Parathyroid adenoma (tissue), 2 donors: ENCODE data around the gene PITX2.
"Not testable (repeated sequence)": the region's sequence is repeated elsewhere in the genome, so short reads cannot be mapped to it uniquely, and the experiment has no call there.

Experiments used
- H2AFZ ChIP-seq: fragments of 300-600 bp; sonication (generic); one replicate; pipeline ENCODE4 v1.7.0; 2017; ENCODE audit warnings: antibody characterized with exemption, mild to moderate bottlenecking
- H3K27ac ChIP-seq: fragments of 300-600 bp; sonication (generic); one replicate; pipeline ENCODE4 v1.7.0; 2017
- H3K27me3 ChIP-seq: fragments of 300-600 bp; sonication (generic); one replicate; pipeline ENCODE4 v1.7.0; 2017; ENCODE audit warnings: low read length; ENCODE audit not compliant: control insufficient read depth, insufficient read depth
- H3K36me3 ChIP-seq: fragments of 300-600 bp; sonication (generic); one replicate; pipeline ENCODE4 v1.7.0; 2017; ENCODE audit warnings: low read length; ENCODE audit not compliant: control insufficient read depth, insufficient read depth
- H3K4me1 ChIP-seq: fragments of 300-600 bp; sonication (generic); one replicate; pipeline ENCODE4 v1.7.0; 2017; ENCODE audit warnings: control low read depth
- H3K4me2 ChIP-seq: fragments of 300-600 bp; sonication (generic); one replicate; pipeline ENCODE4 v1.7.0; 2017; ENCODE audit warnings: low read length
- H3K4me3 ChIP-seq: fragments of 300-600 bp; sonication (generic); one replicate; pipeline ENCODE4 v1.7.0; 2017; ENCODE audit warnings: low read depth, low read length
- H3K79me2 ChIP-seq: fragments of 300-600 bp; sonication (generic); one replicate; pipeline ENCODE4 v1.7.0; 2017; ENCODE audit warnings: control low read depth
- H3K9ac ChIP-seq: fragments of 300-600 bp; sonication (generic); one replicate; pipeline ENCODE4 v1.7.0; 2017; ENCODE audit warnings: mild to moderate bottlenecking
- H3K9me3 ChIP-seq: fragments of 300-600 bp; sonication (generic); one replicate; pipeline ENCODE4 v1.7.0; 2017; ENCODE audit warnings: low read length; ENCODE audit not compliant: control insufficient read depth
- TF ChIP-seq, protein P1 (sequence below): fragments of 300-600 bp; sonication (generic); IDR thresholded peaks from one replicate; pipeline ENCODE4 v1.7.0; 2017; ENCODE audit warnings: antibody characterized with exemption, mild to moderate bottlenecking
- donor health status: primary hyperparathyroidism.

The PITX2 gene

DNA sequence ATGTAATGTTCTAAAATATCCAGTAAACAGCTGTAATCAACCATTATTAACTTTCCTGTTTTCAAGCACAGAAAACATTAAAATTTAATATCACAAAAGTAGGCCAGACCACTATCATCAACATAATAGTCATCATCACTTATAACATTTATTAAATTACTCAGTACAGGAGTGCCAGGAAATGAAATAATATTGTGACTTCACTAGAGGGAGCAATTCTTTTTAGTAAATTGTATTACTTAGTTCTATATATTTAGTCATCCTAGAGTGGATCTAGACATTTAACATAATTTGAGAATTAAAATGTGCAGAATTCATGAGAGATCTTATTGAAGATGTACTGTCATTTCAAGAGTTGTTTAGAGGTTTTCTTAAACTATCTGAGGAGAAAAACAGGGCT, 33.6 kb downstream of the PITX2 start:
- H3K27me3 ChIP-seq = no peaks in the 10 kb centered on the region
- no peak overlapping the region for H3K4me2 ChIP-seq
- H2AFZ ChIP-seq = no peak overlapping the region
- H3K9ac ChIP-seq = no peak overlapping the region
- no peaks in the 10 kb centered on the region for H3K79me2 ChIP-seq
- no peak overlapping the region for H3K4me3 ChIP-seq
- H3K4me1 ChIP-seq = no peaks in the 10 kb centered on the region
- TF ChIP-seq, protein P1, sequence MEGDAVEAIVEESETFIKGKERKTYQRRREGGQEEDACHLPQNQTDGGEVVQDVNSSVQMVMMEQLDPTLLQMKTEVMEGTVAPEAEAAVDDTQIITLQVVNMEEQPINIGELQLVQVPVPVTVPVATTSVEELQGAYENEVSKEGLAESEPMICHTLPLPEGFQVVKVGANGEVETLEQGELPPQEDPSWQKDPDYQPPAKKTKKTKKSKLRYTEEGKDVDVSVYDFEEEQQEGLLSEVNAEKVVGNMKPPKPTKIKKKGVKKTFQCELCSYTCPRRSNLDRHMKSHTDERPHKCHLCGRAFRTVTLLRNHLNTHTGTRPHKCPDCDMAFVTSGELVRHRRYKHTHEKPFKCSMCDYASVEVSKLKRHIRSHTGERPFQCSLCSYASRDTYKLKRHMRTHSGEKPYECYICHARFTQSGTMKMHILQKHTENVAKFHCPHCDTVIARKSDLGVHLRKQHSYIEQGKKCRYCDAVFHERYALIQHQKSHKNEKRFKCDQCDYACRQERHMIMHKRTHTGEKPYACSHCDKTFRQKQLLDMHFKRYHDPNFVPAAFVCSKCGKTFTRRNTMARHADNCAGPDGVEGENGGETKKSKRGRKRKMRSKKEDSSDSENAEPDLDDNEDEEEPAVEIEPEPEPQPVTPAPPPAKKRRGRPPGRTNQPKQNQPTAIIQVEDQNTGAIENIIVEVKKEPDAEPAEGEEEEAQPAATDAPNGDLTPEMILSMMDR = no peak
- no peaks in the 10 kb centered on the region for H3K36me3 ChIP-seq
- no peak overlapping the region for H3K27ac ChIP-seq
- no peaks in the 10 kb centered on the region for H3K9me3 ChIP-seq

DNA sequence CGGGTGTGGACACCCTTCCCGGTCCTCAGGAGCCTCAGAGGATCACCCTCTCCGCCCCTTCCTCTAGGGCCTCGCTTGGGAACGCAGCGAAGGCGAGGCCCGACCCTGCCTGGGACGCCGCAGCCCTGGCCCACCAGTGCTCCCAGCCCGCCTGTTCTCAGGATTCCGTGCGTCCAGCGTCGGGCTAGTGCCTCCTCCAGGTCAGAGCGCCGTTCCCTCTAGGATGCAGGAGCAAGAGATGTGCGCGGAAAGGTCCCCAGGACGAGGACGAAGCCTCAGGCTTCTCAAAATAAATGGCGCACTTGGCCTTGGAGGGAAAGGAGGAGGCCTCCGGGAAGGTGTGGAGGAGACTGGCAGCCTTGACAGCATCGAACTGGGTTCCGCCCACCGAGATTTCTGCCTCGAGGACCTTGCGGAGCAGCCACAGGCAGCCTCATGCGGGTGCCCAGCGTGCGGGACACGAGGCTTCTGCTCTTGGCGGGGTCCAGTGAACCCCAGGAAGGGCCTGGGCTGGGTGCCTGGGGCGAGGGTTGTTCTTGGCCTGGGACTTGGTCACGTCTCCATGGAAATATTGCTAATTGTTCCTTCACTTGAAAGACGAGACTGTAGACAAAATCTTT, 35.1 kb downstream of the PITX2 start:
- H3K27me3 ChIP-seq = no peaks in the 10 kb centered on the region
- no peak overlapping the region for H3K27ac ChIP-seq
- no peaks in the 10 kb centered on the region for H3K79me2 ChIP-seq

DNA sequence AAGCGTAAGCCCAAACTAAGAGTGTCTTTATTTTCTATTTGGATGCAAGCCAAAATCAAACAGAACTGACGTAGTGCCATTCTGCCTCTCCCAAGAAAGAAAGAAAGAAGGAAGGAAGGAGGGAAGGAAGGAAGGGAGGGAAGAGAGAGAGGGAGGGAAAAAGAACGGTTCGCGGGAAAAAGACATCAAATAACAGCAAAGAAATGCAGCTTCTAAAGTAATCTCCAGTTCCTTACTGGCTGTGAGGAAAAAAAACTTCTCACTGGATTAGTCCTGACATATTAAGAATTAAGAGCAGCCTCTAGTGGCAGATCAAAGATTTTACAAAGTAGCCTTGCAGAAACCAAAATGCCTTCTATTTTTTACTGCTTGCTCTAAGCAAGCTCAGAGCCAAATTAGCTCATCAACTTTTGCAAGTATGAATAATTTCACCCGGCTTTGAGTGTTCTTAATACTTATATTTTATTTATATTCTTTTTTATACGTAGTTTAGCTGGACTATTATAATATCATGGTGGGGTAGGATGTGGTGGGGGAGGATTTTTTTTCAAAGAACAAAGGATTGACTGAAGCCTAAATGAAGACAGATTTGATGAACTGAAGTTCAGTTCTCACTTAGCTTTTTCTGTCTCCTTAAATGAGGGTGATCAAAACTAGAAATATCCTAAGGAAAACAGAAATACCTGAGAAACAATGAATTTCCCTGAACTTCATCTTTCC, 36.6 kb downstream of the PITX2 start:
- Histone ChIP-seq H3K79me2 (no peaks in the 10 kb centered on the region), H3K27ac (no peak overlapping the region), H3K4me3 (no peak overlapping the region), H3K4me2 (no peak overlapping the region), H3K9ac (no peak overlapping the region), H3K27me3 (no peaks in the 10 kb centered on the region), H3K4me1 (no peaks in the 10 kb centered on the region), H3K36me3 (no peaks in the 10 kb centered on the region), H2AFZ (no peak overlapping the region), H3K9me3 (no peaks in the 10 kb centered on the region)
- TF ChIP-seq, protein P1 = no peak

More for the DNA sequence above, 35.1 kb downstream of the PITX2 start:
- Histone ChIP-seq H3K9ac (no peak overlapping the region), H3K4me3 (no peak overlapping the region), H3K4me2 (no peak overlapping the region), H3K9me3 (no peaks in the 10 kb centered on the region), H2AFZ (no peak overlapping the region), H3K36me3 (no peaks in the 10 kb centered on the region), H3K4me1 (no peaks in the 10 kb centered on the region)
- TF ChIP-seq, protein P1 = no peak

DNA sequence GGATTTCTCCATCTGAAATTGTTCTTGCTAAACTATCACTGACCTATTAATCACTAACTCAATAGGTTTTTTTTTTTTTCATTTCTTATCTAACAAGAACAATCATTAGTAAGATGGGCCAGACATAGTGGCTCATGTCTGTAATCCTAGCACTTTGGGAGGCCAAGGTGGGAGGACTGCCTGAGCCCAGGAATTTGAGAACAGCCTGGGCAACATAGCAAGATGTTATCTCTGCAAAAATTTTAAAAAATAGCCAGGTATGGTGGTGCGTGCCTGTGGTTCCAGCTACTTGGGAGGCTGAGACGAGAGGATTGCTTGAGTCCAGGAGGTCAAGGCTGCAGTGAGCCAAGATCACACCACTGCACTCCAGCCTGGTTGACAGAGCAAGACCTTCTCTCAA, 46.2 kb downstream of the PITX2 start:
- H2AFZ ChIP-seq, H3K79me2 ChIP-seq, H3K27me3 ChIP-seq, H3K4me1 ChIP-seq, H3K36me3 ChIP-seq, H3K4me2 ChIP-seq, H3K27ac ChIP-seq, H3K4me3 ChIP-seq, H3K9ac ChIP-seq, H3K9me3 ChIP-seq: not testable (repeated sequence)
